HL-60/S4 (cell line): Measurements from ENCODE around the gene LSAMP.

ENCODE experiments used
- in situ Hi-C: fragments of 300-500 bp; cut with MboI; formaldehyde crosslinking; loops from 2 replicates; pipeline ENCODE4 v1.14.3; 2022; ENCODE audit warnings: low sequenced_read_pairs

LSAMP gene

GRCh38 chr3:116432795-116433194 lies 12.5 kb downstream of the LSAMP start:
- in situ Hi-C loops = no loop called here

GRCh38 chr3:116429479-116430269 lies 15.6 kb downstream of the LSAMP start:
- in situ Hi-C loops = no loop called here

GRCh38 chr3:116426036-116426435 lies 19.3 kb downstream of the LSAMP start:
- in situ Hi-C loops = no loop called here

- in situ Hi-C loops = no loop called here
Measured at GRCh38 chr3:116425126-116425525, 20.2 kb downstream of the LSAMP start.

GRCh38 chr3:116423945-116424344 lies 21.3 kb downstream of the LSAMP start:
- in situ Hi-C loops = no loop called here

GRCh38 chr3:116423374-116423773 lies 21.9 kb downstream of the LSAMP start:
- in situ Hi-C loops = no loop called here

GRCh38 chr3:116417151-116417550 lies 28.1 kb downstream of the LSAMP start:
- in situ Hi-C loops = no loop called here

- in situ Hi-C loops = no loop called here
Measured at GRCh38 chr3:116413319-116413718, 32.0 kb downstream of the LSAMP start.

GRCh38 chr3:116408473-116408872 lies 36.8 kb downstream of the LSAMP start:
- in situ Hi-C loops = no loop called here

GRCh38 chr3:116405231-116405630 lies 40.1 kb downstream of the LSAMP start:
- in situ Hi-C loops = no loop called here

GRCh38 chr3:116399701-116400226 lies 45.5 kb downstream of the LSAMP start:
- in situ Hi-C loops = no loop called here

- in situ Hi-C loops = no loop called here
Measured at GRCh38 chr3:116394365-116394764, 50.9 kb downstream of the LSAMP start.

GRCh38 chr3:116393199-116393598 lies 52.1 kb downstream of the LSAMP start:
- in situ Hi-C loops = no loop called here

- in situ Hi-C loops = no loop called here
Measured at GRCh38 chr3:116392291-116392690, 53.0 kb downstream of the LSAMP start.

GRCh38 chr3:116391296-116392201 lies 53.7 kb downstream of the LSAMP start:
- in situ Hi-C loops = no loop called here

GRCh38 chr3:116390318-116390717 lies 55.0 kb downstream of the LSAMP start:
- in situ Hi-C loops = no loop called here

GRCh38 chr3:116388867-116389385 lies 56.4 kb downstream of the LSAMP start:
- in situ Hi-C loops = no loop called here

GRCh38 chr3:116386168-116386567 lies 59.1 kb downstream of the LSAMP start:
- in situ Hi-C loops = no loop called here

- in situ Hi-C loops = no loop called here
Measured at GRCh38 chr3:116384717-116385116, 60.6 kb downstream of the LSAMP start.

- in situ Hi-C loops = no loop called here
Measured at GRCh38 chr3:116378077-116378476, 67.2 kb downstream of the LSAMP start.

GRCh38 chr3:116374901-116375300 lies 70.4 kb downstream of the LSAMP start:
- in situ Hi-C loops = no loop called here
